RKO (cell line): ENCODE results near the gene AKAP17A.

Source experiments
- DNase-seq: peaks from one replicate; pipeline ENCODE4 v3.0.0-alpha.2; 2016; ENCODE audit warnings: low spot score

Gene AKAP17A

DNA sequence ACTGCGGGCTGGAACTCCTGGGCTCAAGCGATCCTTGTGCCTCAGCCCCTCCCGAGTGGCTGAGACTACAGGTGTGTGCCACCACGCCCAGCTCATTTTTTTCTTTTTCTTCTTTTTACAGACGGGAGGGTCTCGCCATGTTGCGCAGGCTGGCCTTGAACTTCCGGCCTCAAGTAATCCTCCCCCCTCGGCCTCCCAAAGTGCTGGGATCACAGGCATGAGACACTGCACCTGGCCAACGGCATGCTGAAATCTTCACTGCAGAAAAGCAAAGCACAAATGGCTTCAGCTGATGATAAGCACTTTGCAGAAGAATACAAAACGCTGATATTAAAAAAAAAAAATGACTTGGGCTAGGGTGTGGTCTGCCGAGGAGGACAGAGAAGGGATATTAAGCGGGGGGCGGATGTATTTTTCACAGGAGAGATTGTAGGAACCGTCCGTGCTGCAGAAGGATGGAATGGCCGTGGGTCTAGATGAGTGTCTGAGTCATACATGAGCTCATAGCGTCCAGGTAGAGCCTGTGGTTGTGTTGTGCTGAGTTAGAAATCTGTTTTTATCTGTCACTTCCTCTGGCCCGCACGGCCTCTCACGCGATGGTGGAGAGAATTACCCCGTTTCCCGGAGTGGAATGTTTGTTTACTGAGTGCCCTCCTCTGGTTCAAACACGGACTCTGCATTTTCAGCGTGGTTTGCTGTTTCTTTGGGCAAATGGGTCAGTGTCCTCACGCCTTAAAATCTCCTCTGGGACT, 8.5 kb upstream of the AKAP17A start:
- peak; percentile 59 for DNase-seq

DNA sequence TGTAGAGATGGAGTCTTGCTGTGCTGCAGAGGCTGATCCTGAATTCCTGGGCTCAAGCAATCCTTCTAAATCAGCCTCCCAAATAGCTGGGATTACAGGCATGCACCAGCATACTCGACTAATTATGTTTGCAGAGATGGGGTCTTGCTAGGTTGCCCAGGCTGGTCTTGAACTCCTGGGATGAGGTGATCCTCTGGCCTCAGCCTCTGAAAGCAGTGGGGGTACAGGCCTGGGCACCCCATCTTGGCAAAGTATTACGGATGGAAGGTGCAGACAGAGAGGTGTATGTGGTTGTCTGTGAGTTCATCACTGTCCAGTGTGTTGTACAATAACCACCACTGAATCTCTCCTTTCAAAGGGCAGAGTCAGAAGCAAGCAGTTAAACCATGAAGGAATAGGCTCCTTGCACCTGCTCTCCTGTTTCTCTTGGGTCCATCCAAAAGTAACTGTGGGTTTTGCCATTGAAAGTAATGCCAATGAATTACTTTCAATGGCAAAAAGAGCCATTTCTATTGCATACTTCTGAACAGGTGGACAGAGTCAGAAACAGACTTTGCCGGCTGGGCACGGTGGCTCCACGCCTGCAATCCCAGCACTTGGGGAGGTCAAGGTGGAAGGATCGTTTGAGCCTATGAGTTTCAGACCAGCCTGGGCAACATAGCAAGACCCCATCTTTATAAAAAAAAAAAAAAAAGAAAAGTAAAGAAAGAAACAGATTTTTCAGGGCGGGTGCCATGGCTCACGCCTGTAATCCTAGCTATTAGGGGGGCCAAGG, 7.0 kb upstream of the AKAP17A start:
- DNase-seq: no peak

DNA sequence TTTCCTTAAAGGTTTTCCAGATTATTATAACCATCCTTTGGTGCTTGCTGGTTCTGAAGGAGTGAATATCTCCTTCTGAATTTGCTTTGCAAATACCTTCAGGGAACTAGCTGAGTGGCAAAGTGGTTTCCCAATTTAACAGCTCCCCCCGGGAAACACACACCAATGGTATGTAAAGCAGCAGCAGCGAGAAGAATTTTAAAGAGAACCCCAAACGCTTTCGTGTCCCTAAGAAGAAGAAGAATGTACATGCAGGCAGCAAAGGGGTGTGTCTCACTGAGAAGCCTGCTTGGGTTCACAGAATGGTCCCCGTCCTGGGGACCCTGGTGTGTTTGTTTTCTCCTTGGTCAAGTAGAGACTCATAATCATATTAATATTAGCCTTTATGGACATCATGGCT, 4.2 kb upstream of the AKAP17A start:
- no peak for DNase-seq

DNA sequence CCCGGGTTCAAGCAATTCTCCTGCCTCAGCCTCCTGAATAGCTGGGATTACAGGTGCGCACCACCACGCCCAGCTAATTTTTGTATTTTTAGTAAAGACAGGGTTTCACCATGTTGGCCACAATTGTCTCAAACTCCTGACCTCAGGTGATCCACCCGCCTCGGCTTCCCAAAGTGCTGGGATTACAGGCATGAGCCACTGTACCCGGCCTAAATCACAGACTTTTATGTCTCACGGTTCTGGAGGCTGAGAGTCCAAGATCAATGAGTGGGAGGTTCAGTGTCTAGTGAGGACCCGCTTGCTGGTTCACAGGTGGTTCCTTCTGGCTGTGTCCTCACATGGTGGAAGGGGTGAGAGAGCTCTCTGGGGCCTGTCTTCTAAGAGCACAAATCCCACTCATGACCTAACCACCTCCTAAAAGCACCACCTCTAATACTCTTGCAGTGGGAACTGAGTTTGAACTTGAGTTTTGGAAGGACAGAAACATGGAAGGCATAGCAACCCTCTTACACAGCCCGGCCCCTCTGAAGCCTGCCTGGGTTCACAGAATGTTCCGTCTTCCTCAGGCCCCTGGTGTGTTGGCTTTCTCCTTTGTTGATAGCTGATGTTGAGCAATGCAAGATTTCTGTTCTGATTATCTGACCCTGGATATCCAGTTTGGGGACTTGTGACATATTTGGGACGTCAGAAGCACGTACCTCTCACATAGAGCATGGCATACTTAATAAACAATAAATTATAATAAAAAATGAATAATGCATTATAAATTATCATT, 1.9 kb upstream of the AKAP17A start:
- DNase-seq: no peak

DNA sequence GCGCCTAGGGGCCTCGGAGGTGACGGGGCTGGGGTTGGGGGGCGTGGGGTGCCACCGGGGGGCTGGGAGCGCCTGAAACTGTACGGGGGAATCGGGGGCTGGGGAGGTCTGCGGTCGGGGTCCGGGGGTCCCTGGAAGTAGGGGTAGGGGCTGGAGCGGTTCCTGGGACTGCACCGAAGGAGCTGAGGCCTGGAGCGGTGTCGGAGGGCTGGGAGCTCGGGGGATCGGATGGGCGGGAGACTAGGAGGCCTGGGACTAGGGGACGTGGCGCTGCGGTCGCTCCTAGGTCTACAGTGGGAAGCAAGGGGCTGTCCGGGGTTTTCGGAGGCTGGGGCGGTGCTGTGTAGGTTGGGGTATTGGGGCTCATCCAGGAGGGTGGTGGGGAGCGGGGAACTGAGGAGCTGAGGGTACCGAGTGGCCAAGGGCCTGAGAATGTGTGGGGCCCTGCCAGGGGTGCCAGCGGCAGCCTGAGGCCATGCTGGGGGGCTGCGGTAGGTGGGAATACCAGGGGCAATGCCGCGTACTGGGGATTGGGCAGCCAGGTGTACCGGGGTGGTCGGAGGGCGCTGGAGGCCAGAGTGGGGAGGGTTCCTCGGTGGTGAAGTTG, 562 bp downstream of the AKAP17A start:
- DNase-seq: no peak

DNA sequence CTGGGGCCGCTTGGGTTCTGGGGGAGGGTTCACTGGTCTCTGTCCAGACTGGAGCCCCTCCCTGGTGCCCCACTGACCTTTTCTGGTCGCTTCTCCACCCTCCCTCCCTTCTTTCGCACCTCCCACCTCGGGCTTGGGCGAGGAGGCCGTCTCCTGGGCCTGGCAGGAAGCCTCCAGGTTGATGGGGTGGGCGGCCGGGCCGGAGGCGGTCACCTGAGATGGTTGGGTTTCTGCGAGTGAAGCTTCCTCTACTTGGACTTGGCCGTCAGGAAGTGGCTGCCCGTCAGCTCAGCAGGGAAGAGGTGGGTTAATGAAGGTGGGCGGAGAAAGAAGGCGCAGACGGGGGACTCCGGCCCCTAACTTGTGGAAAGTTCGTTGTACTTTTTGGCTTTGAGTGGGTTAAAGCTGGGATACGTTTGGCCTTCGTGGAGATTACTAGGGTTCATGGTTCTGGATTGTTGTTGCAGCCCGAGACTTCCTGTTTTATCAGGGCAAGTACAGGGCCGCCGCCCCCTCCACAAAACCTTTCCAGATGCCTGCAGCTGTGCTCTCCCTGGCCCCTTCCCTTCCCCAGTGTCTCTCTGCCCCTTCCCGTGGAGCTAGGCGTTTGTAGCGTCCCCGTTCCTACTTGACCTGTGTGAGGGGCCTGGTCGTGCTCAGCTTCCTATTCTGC, 1.2 kb downstream of the AKAP17A start:
- peak; percentile 42 for DNase-seq

DNA sequence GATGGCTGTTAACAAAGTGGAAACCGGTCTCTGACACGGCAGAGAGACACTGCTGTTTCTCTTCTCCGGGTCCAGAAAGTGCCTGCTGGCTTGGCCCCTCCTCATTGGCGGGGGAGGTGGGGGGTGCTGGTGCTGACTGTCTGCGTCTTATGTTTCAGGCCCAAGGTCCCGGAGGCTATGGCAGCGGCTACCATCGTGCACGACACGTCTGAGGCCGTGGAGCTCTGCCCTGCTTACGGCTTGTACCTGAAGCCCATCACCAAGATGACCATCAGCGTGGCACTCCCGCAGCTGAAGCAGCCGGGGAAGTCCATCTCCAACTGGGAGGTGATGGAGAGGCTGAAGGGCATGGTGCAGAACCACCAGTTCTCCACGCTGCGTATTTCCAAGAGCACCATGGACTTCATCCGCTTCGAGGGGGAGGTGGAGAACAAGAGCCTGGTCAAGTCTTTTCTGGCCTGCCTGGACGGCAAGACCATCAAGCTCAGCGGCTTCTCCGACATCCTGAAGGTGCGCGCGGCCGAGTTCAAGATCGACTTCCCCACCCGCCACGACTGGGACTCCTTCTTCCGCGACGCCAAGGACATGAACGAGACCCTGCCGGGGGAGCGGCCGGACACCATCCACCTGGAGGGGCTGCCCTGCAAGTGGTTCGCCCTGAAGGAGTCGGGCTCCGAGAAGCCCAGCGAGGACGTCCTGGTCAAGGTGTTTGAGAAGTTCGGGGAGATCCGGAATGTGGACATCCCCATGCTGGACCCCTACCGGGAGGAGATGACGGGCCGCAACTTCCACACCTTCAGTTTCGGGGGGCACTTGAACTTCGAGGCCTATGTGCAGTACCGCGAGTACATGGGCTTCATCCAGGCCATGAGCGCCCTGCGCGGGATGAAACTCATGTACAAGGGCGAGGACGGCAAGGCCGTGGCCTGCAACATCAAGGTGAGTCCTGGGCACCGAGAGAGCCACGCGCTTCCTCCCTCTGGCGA, 2.2 kb downstream of the AKAP17A start:
- DNase-seq: no peak

DNA sequence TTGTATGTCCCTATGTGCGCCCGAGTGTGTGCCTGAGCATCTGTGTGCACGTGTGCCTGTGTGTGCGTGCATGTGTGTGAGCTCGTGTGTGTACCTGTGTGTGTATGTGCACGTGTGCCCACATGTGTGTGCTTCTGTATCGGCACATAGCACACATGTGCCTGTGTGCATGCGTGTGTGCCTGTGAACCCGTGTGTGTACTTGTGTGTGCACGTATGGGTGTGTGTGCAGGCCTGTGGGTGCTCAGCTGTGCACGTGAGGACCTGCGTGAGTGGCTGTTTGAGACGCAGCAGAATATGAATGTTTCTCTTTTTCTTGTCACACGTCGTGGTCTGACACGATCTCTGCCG, 4.3 kb downstream of the AKAP17A start:
- no peak for DNase-seq

DNA sequence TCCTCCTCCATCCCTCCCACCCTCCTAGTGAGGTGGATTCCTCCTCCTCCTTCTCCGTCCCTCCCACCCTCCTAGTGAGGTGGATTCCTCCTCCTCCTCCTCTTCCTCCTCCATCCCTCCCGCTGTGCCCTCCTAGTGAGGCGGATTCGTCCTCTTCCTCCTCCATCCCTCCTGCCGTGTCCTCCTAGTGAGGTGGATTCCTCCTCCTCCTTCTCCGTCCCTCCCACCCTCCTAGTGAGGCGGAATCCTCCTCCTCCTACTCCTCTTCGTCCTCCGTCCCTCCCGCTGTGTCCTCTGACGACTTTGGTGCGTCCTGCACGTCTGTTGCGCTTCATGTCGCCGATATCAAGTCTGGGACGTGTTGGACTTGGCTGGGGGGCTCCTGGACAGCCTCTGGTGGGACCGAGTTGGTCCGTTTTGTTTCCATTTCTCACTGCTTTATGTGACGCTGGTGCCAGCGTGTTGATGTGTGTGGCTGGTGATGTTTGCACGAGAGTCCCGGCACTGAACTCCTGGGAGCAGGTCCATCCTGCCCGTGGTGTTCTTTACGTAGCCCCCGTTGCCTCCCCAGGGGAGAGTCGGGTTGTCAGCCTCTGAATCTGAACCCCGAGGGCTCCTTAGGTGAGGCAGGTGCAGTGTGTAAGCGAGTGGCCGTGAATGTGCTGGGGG, 5.4 kb downstream of the AKAP17A start:
- DNase-seq: no peak

DNA sequence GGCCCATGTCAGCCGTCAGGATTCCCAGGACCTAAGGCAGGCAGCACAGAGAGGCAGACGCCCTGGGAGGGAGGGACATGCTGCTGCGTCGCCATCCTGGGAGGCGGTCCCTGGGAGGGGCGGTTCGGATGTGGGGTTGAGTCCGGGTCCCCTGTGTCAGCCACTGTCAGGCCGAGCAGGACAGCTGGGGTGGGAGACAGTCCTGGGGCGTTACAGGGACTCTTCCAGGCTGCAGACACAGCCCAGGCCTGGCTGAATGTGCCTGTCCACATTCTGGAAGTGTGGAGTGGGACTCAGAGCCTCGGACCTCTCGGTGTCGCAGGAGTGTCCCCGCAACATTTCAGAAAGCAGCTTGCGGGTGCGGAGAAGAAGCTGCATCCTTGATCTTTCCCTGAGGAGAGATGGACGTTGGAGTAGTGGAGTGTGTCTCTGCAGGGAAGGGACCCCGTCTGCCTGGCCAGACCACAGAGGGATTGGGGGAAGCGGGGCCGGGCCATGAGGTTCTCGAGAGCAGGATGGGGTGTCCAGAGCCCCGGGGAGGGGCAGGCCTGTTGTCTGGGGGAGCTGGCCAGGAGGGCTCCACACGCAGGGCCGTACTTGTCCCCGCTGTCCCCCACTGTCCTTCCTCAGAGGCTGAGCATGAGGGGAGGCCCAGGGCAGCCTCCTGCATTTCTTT, 6.1 kb downstream of the AKAP17A start:
- no peak for DNase-seq

DNA sequence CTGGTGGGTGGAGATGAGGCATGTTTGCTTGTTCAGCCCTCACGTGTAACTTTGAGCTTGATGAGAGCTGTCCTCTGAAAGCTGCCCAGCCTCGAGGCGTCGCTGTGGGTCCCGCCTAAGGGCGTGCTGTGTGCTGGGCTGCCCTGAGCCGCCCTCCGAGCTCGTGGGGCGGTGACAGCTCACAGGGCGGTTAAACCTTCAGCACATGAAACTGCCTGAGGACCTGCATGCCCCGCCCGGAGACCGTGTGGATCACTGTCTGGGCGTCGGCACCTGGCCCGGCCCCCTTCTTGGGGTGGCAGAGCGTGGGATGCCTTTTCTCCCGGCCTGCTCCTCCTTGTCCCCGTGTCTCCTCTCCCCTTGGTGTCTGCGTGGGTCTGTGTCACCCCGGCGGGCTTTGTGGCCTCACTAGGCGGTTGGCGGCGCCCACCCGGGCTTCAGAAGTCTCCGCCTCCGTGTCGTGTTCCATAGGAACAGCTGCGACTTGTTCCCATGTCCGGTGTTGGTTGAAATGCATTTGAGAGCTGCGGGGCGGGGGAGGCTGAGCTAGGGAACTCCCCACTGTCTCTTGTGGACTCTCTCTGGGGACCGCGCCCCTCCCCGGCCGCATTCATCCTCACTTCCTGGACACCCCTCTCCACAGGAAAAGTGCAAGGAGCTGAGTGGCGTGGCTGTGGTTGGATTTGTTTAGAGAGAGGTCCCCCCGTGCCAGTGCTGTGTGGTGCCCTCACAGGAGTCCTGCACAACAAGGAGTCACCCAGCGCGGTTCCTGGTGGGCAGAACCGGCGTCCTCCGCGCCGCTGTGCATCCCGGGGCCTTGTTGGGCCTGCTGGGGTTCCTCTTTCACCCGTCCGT, 6.8 kb downstream of the AKAP17A start:
- no peak for DNase-seq

DNA sequence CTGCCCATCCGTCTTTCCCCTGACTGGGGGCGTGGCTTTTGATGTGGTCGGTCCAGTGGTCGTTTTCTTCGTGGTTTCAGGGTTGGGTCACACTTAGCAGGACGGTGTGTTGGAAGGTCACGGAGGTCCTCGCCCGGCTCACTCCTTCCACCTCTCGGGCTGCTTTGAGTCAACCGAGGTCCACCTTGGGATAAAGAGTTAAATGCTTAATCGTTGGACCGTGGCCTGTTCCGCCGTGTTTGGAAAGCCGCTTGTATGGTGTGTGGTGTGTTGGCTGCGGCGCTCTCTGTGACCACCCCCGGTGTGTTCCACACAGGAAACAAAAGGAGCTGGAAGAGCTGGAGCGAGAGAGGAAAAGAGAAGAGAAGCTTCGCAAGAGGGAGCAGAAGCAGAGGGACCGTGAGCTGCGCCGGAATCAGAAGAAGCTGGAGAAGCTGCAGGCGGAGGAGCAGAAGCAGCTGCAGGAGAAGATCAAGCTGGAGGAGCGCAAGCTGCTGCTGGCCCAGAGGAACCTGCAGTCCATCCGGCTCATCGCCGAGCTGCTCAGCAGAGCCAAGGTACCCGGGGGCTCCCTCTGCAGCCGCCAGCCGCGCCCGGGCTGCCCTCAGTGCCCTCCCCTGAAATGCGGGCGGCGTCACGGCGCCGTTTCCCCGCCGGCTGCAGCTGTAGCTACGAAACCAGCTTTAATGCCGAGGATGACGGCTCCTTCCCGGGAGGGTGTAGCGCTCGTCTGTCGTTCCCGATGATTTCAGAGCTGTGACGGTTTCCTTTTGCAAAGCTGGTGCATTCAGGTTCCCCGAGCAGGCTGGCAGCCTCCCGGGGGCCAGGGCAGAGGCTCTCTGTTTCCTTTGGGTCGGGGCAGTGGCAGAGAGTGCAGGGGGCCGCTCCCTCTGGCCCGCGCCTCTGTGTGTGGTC, 7.7 kb downstream of the AKAP17A start:
- DNase-seq: no peak

DNA sequence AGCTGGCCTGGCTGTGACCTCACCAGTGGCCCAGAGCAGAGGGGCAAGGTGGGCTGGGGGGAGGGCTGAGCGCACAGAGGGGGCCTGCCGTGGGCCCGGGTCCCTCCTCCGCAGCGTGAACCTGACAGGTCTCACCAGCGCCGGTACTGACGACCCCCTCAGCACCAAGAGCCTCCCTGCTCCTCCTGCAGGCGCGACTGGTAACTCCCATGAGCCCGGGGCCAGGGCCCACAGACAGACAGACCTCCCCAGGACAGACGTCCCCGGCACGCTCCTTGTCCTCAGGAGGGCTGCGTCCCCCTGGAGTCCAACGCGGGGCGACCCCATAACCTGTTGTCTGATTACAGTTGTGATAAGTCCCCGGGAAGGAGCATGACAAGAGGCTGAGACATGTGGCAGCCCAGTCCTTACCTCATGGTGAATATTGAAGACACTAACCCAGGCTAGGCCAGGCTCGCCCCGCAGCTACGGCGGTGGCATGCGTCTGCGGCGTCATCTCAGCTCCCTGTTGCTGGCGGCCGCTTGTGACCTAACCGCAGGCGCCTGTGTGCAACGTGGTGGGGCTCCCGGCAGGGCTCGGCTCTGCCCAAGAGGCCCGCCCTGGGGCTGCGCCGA, 8.5 kb downstream of the AKAP17A start:
- no peak for DNase-seq

DNA sequence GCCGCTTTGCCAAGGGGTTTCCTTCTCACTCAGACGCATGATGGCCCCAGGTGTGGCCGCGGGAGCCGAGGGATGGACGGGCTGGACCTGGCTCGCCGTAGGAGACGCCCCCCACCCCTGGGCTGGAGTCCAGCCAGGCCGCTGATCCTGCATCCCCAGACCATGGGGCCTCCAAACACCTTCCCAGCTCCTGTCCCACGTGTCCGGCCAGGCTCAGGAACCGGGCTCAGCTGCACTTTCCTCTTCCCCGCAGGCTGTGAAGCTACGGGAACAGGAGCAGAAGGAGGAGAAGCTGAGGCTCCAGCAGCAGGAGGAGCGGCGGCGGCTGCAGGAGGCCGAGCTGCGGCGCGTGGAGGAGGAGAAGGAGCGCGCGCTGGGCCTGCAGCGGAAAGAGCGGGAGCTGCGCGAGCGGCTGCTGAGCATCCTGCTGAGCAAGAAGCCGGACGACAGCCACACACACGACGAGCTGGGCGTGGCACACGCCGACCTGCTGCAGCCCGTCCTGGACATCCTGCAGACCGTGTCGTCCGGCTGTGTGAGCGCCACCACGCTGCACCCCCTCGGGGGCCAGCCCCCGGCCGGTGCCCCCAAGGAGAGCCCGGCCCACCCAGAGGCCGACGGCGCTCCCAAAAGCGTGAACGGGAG, 9.1 kb downstream of the AKAP17A start:
- no peak for DNase-seq

DNA sequence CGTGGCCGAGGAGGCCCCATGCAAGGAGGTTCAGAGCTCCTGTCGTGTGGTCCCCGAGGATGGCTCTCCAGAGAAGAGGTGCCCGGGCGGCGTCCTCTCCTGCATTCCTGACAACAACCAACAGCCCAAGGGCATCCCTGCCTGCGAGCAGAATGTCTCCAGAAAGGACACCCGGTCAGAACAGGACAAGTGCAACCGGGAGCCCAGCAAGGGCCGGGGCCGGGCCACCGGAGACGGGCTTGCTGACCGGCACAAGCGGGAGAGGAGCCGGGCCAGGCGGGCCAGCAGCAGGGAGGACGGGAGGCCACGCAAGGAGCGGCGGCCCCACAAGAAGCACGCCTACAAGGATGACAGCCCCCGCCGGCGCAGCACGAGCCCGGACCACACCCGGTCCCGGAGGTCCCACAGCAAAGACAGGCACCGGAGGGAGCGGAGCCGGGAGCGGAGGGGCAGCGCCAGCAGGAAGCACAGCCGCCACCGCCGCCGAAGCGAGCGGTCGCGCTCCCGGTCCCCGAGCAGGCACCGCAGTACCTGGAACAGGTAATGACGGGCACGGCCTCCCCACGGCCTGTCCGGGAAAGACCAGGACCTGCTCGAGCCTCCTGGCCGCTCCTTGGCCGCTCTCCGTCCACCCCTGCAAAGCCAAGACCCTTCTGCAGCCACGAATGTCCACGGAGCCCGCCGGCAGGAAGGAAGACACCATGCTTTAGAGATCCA, 9.8 kb downstream of the AKAP17A start:
- DNase-seq: no peak

DNA sequence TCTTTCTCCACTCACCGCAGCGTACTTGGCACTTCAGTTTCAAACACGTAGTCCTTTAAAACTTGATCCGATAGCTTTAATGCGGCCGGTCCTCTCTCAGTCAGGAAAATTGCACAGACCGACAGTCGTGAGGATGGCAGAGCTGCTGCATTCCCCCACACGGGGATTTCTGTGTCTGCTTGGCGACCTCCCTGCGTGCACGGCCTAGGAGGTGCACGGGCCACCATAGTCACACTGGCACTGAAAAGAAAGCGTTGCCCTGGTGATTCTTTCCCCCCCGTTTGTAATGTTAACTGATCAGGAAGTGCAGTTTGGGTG, 10.3 kb downstream of the AKAP17A start:
- DNase-seq: no peak
